Inferior parietal cortex (tissue), 1 donor: ENCODE results near the gene MAP3K5.
"Not testable (repeated sequence)": the region's sequence is repeated elsewhere in the genome, so short reads cannot be mapped to it uniquely, and the experiment has no call there.

Source experiments
- DNase-seq: peaks from one replicate; pipeline ENCODE4 v3.0.0-alpha.2; 2016; ENCODE audit errors: extremely low spot score

Gene MAP3K5

DNA sequence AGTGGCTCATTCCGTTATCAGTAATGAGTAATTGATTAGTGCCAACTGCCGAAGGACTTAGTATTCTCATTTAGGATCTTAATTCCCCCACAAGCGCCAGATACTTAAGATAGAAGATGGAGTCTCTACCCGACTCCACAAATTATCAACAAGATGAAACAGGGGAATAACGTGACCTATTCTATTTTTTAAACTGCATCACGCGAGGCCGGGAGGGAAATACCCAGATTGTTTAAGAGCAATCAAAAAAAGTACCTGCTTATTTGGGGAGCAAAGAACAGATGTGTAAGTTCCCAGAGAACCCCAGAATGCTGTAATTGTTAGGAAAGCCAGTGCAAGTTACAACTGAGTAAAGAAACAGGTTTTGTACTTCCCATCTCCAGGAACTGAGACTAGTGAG, 1.1 kb upstream of the MAP3K5 start:
- DNase-seq = no peak

DNA sequence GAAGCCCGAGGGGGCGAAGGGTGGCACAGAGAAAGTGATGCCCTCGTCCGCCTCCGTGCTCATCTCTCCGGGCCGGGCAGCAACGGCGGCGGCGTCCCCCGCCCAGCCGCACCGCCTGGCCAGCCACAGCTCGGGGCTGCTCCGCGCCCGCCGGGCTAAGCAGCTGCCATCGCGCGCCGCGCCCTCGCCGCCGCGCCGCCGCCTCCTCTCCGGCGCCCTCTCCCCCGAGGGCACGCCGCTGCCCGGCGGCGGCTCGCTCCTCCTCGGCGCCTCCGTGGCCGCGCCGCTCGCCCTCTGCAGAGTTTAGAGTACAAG, 225 bp downstream of the MAP3K5 start:
- no peak for DNase-seq

DNA sequence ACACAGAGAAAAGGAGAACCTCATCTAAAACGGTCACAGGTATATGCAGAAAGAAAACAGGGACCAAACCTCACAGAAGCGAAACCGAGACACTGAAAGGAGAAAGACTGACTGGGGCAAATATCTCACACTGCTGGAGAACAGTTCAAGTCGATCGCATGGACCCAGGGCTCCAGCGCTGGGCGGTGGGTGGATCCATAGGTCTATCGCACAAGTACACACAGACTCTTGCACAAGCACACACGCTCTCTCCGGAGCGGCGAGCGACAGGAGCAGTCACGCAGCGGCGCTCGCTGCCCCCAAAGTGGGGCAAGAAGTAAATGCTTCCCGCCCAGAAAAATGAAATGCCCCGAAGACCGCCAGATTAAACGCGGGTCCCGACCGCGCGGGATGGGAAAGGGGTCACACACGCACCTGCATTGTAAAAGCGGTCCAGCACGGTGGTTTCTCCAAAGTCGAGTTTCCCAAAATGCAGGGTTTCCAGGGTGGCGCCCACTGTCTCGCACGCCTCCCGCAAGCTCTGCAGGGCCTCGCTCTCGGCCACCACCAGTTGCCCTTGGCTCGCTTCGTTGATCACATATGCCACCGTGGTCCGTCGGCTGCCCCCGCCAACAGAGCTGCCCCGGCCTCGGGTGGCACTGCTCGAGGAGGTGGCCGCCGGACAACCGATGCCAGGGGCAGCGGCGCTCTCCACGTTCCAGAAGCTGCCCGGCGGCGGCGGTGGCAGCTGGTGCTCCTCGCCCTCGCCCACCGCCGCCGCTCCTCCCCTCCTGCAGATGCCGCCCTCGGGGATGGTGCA, 782 bp downstream of the MAP3K5 start:
- no peak for DNase-seq

DNA sequence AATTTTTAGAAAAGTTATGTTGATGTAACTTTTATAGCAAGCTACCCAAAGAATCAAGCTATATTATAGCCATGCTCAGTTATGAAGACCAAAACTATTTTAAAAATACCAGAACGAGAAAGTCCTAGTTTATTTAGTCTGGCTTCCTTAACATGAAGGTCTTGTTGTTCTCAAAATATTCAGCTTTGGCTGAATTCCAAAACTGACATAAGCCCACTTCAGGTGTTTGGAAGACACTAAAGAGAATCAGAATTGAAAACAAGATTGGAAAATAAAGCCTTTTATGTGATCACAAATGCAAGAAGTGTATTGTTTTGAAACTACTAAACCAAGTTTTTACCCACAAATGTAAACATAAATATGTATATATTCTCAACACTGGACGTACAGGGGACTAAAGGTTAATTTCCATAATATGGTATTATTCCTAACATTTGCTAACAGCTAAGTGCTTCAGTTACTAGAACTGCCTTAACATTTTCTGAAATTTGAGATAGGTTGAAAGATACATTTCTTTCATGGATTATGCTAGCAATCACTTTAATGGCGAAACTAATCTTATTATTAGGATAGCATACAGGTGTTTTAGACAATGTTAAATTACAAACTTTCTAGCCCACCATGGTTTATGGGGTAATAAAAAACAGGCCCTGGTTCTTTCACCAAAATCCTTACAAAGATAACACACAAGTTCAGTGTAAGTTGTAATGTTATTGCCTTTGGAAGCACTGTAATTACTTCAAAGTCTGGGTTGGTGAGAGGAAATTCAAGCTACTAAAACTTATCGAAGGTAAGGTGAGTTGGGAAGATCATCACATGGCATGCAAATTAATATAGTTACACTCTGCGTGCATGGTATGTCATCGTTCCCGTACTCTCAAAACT, 1.6 kb downstream of the MAP3K5 start:
- no peak for DNase-seq

DNA sequence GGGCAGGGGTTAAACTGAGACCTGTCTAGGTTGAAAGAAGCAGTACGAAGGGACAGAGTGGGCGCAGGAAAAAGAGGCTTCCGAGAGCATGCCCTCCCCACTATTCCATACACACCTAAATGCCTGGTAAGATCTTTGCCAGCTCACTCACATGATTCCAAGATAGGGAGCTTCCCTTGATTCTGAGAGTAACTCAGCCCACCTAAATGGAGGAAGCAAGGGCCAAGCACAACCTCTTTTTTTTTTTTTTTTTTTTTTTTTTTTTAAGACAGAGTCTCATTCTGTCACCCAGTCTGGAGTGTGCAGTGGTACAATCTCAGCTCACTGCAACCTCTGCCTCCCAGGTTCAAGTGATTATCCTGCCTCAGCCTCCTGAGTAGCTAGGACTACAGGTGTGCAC, 2.8 kb downstream of the MAP3K5 start:
- DNase-seq = not testable (repeated sequence)

DNA sequence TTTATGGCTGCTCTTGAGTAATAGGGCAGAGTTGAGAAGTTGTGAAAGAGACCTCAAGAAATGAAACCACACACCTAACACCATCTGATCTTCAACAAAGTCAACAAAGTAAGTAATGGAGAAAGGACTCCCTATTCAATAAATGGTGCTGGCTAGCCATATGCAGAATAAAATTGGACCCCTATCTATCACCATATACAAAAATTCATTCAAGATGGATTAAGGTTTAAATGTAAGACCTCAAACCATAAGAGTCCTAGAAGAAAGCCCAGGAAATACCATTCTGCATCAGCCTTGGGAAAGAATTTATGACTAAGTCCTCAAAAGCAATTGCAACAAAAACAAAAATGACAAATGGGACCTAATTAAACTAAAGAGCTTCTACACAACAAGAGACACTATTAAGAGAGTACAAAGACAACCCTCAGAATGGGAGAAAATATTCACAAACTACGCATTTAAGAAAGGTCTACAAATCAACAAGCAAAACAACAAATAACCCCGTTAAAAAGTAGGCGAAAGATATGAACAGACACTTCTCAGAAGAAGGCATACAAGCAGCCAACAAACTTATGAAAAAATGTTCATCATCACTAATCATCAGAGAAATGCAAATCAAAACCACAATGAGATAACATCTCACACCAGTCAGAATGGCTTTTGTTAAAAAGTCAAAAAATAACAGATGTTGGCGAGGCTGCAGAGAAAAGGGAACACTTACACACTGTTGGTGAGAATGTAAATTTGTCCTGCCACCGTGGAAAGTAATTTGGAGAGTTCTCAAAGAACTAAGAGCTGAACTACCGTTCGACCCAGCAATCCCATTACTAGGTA, 4.0 kb downstream of the MAP3K5 start:
- DNase-seq = no peak

DNA sequence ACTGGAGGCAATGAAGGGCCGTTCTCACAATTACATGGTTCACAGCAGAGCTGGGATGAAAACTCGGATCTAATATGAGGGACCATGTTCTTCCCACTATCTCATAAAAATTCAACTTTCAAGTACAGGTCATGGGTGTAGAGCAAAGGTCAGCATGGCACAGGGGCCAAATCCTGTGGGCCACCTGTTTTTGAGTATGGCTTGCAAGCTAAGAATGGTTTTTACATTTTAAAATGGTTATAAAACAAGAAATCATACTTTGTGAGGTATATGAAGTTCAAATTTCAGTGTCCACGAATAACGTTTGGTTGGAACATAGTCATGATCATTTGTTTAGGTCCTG, 4.6 kb downstream of the MAP3K5 start:
- no peak for DNase-seq

DNA sequence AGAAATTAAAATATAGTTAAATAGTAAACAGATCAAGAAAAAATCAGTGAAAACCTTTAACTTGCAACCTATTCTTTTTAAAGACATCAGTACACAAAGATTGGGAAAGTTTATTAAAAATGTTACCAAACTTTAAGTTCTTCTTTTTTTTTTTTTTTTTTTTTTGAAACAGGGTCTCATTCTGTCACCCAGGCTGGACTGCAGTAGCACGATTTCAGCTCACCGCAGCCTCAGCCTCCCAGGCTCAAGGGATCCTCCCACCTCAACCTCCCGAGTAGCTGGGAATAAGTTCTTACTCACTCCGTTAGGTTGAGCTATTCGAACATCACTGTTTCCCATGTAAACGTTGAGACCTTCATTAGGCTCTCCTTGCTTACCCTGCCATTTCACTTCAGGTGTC, 5.6 kb downstream of the MAP3K5 start:
- no peak for DNase-seq

DNA sequence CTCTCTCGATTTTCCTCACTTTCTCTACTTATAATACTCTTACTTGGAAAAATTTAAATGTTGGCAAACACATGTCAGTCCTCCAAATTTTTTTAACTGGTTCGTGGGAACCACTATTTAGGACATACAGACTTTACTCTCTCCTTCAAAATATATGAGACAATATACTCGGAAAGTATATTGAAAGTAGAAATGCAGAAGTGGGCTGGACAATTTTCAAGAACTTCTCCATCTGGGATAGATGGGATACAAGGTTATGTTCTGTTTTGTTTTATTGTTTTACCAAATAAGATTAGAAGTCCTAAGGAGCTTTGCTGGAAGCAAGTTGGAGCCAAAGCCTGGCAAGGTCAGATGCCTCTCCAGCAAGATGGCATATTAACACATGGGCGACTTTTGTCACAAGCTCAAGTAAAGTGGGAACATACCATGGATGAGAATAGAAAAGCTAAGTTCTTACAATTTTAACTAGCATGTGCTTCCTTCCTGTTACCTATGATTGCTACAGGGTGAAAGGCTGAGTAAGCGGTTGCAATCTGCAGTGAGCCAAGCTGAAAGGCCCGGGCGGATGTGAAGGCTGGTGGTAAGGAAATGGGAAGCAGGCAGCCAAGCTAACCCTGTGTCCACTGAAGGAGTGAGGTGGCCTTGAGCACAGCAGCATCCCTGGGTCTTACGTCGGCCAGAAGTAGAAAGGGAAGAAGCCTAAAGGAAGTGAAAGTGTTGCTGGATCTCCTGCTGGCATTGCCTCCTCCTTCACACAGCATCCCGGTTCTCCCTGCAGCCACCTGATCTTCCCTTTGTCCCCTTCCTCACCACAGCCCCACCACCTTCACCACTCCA, 7.1 kb downstream of the MAP3K5 start:
- DNase-seq = no peak

DNA sequence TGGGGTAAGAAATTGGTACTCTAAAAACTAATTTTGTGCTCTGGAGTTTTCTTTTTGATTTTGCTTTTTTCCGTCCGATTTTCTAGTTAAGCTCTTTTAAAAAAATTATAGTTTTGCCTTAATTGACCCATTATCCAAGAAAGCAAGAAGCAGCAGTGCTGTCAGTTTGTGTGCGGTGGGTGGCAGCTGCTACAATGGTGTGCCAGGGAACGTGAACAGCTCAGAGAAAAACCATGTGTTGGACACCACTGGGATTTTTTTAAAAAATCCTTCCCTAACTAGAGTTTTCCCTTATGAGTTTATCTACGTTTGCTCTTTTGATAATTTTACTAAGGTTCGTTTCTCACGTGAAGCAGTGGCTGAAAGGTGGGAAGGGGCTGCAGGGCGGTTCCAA, 8.0 kb downstream of the MAP3K5 start:
- DNase-seq = no peak

DNA sequence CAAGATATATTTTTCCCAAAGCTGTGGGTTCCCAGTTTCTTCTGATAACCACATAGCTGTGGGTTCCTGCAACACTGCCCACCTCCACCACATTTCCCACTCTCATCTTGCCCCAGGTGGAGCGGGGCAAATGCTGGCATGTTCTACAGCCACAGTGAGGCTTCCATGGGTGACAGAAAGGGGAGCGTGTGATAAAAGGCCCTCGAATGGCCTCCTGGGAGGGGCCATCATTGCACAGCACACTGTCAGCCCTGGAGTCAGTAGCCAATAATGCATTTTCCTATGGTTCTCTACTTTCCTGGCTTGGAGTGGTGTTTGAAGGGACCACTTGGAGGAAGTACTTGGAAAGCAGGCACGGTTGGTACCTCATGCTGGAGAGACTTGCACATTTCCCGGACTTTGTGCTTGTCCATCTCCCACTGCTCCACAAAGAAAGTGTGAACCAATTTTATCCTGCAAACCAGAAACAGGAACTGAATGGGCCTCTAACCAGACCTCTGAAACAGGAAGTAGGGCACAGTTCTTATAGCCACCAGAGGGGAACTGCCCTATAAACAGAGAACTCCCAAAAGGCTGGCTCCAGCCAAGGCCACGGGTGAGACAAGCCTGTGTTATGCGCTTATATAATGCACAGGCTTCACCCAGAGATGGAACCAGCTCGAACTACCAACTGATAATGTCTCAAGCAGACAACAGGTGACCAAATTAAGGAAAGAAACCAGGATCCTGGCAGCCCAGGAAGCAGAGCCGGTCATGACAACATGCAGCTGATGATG, 8.6 kb downstream of the MAP3K5 start:
- DNase-seq = no peak

DNA sequence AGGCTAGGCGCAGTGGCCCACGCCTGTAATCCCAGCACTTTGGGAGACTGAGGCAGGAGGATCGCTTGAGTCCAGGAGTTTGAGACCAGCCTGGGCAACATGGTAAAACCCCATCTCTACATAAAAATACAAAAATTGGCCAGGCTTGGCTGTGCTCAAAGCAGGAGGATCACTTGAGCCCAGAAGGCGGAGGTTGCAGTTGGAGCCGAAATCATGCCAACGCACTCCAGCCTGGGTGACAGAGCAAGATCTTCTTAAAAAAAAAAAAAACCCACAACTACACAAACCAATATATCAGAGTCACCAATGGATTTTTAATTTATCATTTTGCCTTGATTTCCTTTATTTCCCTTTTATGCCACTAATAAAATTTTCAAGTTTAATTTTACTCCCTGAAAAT, 9.3 kb downstream of the MAP3K5 start:
- DNase-seq = no peak

DNA sequence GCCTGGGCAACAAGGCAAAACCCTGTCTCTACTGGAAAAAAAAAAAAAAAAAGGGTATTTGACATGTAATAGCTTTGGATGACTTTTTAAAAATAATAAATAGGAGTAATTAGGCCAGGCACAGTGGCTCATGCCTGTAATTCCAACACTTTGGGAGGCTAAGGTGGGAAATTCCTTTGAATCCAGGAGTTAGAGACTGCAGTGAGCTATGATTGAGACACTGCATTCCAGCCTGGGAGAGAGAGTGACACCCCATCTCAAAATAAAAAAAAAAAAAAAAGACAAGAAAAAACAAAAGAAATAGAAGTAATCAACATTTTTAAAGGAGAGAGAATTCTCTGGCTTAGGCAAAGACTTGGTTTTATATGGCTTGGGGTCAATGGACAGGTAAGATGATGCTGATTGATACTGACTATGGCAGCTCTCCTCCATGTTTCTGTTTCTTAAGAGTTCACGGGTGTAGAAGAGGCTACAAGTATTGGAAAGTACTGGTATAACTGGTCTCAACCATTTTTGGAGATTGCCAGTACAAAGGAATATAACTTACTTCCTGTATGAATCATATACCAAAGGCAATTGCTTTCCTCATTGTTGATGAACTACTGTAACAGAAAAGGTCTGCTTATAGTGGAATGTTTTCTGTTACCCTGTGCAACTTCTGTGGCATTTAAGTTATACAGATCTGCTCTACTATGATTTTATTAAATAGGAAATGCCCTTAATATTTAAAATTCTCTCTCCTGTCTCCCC, 10.1 kb downstream of the MAP3K5 start:
- no peak for DNase-seq

DNA sequence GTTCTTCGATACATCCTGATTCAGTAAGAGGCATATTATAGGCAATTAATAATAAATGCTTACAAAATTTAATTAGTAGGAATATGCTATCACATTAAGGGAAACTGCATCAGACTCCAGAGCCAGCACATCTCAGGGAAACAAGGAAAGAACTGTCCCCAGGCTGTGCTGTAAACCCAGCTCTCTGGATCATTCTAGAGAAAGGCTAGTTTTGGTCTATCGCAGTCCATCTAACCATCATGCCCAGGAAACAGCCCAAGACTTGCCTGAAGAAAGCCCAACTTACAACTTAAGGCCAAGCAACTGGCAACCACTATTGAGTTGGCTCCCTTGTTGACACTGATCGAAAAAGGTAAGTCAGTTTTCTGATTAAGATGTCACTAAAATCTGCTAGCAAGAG, 11.3 kb downstream of the MAP3K5 start:
- no peak for DNase-seq

DNA sequence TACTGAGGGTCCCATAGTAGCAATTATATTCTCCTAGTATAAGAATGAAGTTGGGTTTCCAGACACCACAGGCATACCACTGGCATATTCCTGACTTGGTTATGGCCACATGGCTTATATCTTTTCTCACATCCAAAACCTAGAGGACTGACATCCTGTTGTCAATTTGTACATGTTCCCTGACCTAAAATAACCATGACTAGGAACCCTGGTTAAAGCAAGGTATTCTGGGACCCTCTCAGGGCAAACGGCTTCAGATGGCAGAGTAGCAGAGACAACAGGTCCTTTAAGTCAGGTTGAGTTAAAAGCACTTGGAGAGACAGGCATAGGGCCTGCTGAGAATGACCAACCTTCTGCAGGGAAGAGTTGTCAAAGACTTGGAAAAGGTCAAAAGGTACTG, 12.6 kb downstream of the MAP3K5 start:
- no peak for DNase-seq

DNA sequence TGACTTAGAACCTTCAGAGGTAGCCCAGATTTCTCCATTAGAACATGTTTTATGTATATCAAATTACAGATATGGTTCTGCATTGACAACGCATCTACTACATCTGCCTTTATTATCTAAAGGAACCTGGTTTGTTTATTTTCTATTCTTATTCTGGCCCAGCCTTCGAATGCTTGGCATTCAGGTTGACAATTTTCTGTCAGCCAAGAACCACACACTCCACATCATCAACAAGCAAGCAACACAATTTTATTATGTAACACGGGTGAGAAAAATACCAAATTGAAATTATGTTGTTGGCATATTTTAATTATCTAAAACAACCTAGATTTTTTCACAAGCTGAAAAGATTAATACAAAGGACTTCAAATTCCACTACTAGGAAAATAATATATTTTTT, 14.6 kb downstream of the MAP3K5 start:
- DNase-seq = no peak

DNA sequence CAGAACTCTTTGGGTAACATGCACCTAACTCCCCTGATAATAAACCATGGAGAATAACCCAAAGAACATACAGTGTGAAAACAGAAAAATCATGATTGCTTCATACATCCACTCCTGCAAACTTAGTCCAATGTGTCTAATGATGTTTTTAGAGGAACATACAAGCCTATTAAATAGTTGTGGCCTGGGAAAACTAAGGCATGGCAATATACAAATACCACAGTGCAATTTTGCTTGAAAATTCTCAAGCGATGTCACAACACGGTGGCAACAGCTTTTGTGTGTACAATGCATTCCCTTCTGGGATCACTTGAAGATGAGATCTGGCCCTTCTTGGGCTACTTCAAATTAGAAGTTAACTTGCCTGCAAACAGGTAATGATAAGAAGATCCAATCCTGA, 16.7 kb downstream of the MAP3K5 start:
- no peak for DNase-seq

DNA sequence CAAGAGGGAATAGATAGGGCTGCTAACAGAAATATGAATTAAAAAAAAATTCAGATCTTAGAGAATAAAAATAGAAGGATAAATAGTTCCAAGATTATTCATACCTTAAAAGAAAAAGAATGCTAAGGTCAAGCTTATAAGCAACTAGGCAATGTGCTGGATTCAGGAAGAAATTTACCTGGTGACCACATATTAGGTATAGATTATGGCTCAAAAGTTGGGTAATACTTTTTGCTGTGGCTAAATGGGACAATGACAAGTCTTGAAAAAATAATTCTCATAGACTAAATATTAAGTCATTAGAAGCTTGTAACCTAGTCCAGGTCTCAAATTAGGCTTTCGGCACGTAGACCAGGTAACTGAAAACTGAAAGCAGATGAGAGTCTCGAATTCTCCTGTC, 17.2 kb downstream of the MAP3K5 start:
- DNase-seq = no peak

DNA sequence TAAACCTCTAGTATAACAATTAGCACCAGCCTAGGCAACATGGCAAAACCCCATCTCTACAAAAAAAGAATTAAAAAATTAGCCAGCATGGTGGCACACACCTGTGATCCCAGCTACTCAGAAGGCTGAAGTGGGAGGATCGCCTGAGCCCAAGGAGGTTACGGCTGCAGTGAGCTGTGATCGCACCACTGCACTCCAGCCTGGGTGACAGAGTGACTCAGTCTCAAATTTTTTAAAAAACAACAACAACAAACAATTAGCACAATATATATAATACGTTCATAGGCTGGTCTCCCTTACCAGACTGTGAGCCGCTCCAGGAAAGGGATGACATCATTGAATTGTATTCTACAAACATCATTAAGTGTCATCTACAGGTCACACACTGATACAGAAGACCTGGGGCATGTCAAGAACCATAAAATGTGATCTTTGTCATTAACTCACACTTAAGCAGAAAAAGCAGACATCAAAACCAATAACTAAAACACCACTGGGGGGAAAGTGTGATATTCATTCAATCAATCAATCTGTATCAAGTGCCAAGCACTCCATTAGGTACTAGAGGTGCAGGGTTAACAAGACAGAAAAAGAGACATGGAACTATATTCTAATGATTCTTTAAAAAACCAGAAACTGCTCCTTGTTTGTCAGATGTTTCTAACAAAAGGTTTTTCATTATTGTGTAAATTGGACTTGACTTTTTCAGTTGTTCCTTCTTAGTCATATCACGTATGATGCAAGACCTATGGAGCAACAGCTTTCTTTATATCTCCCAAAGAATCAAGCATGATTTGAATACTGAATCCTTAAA, 17.8 kb downstream of the MAP3K5 start:
- DNase-seq = no peak
